IMR-90 (cell line): ENCODE data around the gene SLIT3. TPM values are rescaled to one million over a fixed set of nuclear protein-coding genes. Genes with fewer than 3 reads are reported as not detected.

ENCODE experiments used
- ATAC-seq: fragments of 200-7000 bp; cut with Tn5 transposase; 2 replicates; pipeline ENCODE4 v1.9.1; 2020; ENCODE audit warnings: low read depth, mild to moderate bottlenecking, moderate library complexity
- BruUV-seq: library from RNA; stranded (reverse); fragments of 400-500 nt; replicated peaks from 2 replicates; lab custom pipeline; 2021; lab: Mats Ljungman, UMichigan
- CTCF ChIA-PET: fragments of 300-600 bp; formaldehyde crosslinking; extraction: SDS; loops from one replicate; lab custom pipeline; 2021; ENCODE audit warnings: antibody characterized with exemption; lab: Yijun Ruan, JAX
- POLR2A ChIA-PET: fragments of 300-600 bp; sonication (Branson Sonifier 250); formaldehyde crosslinking; loops from one replicate; lab custom pipeline; 2022; ENCODE audit warnings: antibody characterized with exemption; ENCODE audit not compliant: unreplicated experiment; lab: Charles Lee
- DNase-seq: peaks from one replicate; pipeline ENCODE4 v3.0.0; 2013
- H2AFZ ChIP-seq: replicated peaks from 2 replicates; pipeline ENCODE3; 2013; ENCODE audit warnings: low read length, mild to moderate bottlenecking; ENCODE audit not compliant: poor library complexity
- H2AK5ac ChIP-seq: 2 replicates; pipeline ENCODE4 v1.6.1; 2013; ENCODE audit warnings: low read depth, low read length, inconsistent platforms
- H2AK9ac ChIP-seq: replicated peaks from 2 replicates; pipeline ENCODE3; 2013; ENCODE audit warnings: mild to moderate bottlenecking, low read depth, low read length, moderate library complexity; ENCODE audit not compliant: poor library complexity
- H2BK120ac ChIP-seq: 2 replicates; pipeline ENCODE4 v1.6.1; 2013; ENCODE audit warnings: low read depth, low read length, inconsistent platforms
- H2BK15ac ChIP-seq: 3 replicates; pipeline ENCODE4 v1.6.1; 2013; ENCODE audit warnings: low read depth, low read length, inconsistent platforms
- H2BK20ac ChIP-seq: 2 replicates; pipeline ENCODE4 v1.6.1; 2013; ENCODE audit warnings: low read depth, mild to moderate bottlenecking, inconsistent platforms, low read length, moderate library complexity
- H2BK5ac ChIP-seq: 2 replicates; pipeline ENCODE4 v1.6.1; 2013; ENCODE audit warnings: mild to moderate bottlenecking, low read depth, low read length, inconsistent platforms; ENCODE audit not compliant: poor library complexity, severe bottlenecking
- H3K14ac ChIP-seq: replicated peaks from 2 replicates; pipeline ENCODE4 v1.6.1; 2013; ENCODE audit warnings: low read depth, low read length, inconsistent platforms
- H3K18ac ChIP-seq: 2 replicates; pipeline ENCODE4 v1.6.1; 2013; ENCODE audit warnings: low read depth, low read length, control low read depth
- H3K23ac ChIP-seq: 2 replicates; pipeline ENCODE4 v1.6.1; 2013; ENCODE audit warnings: low read depth, low read length, inconsistent platforms
- H3K27ac ChIP-seq: 2 replicates; pipeline ENCODE4 v1.5.1; 2013; ENCODE audit warnings: mild to moderate bottlenecking, control low read depth, low read length; ENCODE audit not compliant: insufficient read depth
- H3K27me3 ChIP-seq: 2 replicates; pipeline ENCODE4 v1.6.1; 2013; ENCODE audit warnings: low read length; ENCODE audit not compliant: control insufficient read depth, insufficient read depth
- H3K36me3 ChIP-seq: 2 replicates; pipeline ENCODE4 v1.6.1; 2013; ENCODE audit warnings: low read length, mixed read lengths; ENCODE audit not compliant: control insufficient read depth, insufficient read depth
- H3K4ac ChIP-seq: 2 replicates; pipeline ENCODE4 v1.6.1; 2013; ENCODE audit warnings: low read depth, low read length, inconsistent platforms
- H3K4me1 ChIP-seq: 2 replicates; pipeline ENCODE4 v1.6.1; 2013; ENCODE audit warnings: low read length, mixed read lengths; ENCODE audit not compliant: control insufficient read depth, insufficient read depth
- H3K4me2 ChIP-seq: 2 replicates; pipeline ENCODE4 v1.6.1; 2013; ENCODE audit warnings: low read depth, mild to moderate bottlenecking, control low read depth, low read length, moderate library complexity
- H3K4me3 ChIP-seq: 2 replicates; pipeline ENCODE4 v1.5.1; 2013; ENCODE audit warnings: low read depth, mild to moderate bottlenecking, control low read depth, low read length, moderate library complexity; ENCODE audit not compliant: insufficient read depth
- H3K56ac ChIP-seq: 2 replicates; pipeline ENCODE4 v1.6.1; 2013; ENCODE audit warnings: low read length, inconsistent platforms; ENCODE audit not compliant: insufficient read depth; ENCODE audit errors: extremely low read depth
- H3K79me1 ChIP-seq, 2 experiments: 2 replicates each; pipeline ENCODE4 v1.6.1; 2013; ENCODE audit warnings: low read length in 2 of 2, inconsistent platforms in 1 of 2, low read depth in 1 of 2
- H3K9ac ChIP-seq: 2 replicates; pipeline ENCODE4 v1.6.1; 2013; ENCODE audit warnings: low read depth, low read length, control low read depth
- H3K9me1 ChIP-seq: 2 replicates; pipeline ENCODE4 v1.6.1; 2013; ENCODE audit warnings: low read length, inconsistent platforms; ENCODE audit not compliant: insufficient read depth
- H3K9me3 ChIP-seq: 2 replicates; pipeline ENCODE4 v1.6.1; 2013; ENCODE audit warnings: low read length; ENCODE audit not compliant: control insufficient read depth, insufficient read depth
- H4K20me1 ChIP-seq: 2 replicates; pipeline ENCODE4 v1.6.1; 2013; ENCODE audit warnings: low read length, inconsistent platforms; ENCODE audit not compliant: insufficient read depth
- H4K5ac ChIP-seq: 2 replicates; pipeline ENCODE4 v1.6.1; 2013; ENCODE audit warnings: mild to moderate bottlenecking, low read depth, low read length, control low read depth
- H4K8ac ChIP-seq, 2 experiments: 2 replicates each; pipeline ENCODE4 v1.6.1; 2013; ENCODE audit warnings: low read depth in 2 of 2, low read length in 2 of 2, control low read depth in 1 of 2, inconsistent platforms in 1 of 2
- H4K91ac ChIP-seq: 2 replicates; pipeline ENCODE4 v1.6.1; 2013; ENCODE audit warnings: low read depth, low read length, inconsistent platforms; ENCODE audit not compliant: insufficient read depth
- BHLHE40 ChIP-seq: fragments of 150-350 bp; IDR thresholded peaks from 2 replicates; pipeline ENCODE4 v1.6.1; 2016; ENCODE audit warnings: mild to moderate bottlenecking, low read depth, low read length
- CEBPB ChIP-seq: IDR thresholded peaks from 2 replicates; pipeline ENCODE4 v1.6.1; 2012; ENCODE audit warnings: low read depth, low read length, improper control_type of control experiment
- CHD1 ChIP-seq: IDR thresholded peaks from 2 replicates; pipeline ENCODE4 v1.6.1; 2012; ENCODE audit warnings: low read depth, low read length, improper control_type of control experiment
- CTCF ChIP-seq: conservative IDR thresholded peaks from 2 replicates; pipeline ENCODE4 v1.5.1; 2012; ENCODE audit warnings: mild to moderate bottlenecking, low read depth, low read length, improper control_type of control experiment
- ELK1 ChIP-seq: fragments of 150-350 bp; IDR thresholded peaks from 2 replicates; pipeline ENCODE4 v1.6.1; 2016; ENCODE audit warnings: low read depth, mild to moderate bottlenecking, low read length, moderate library complexity, borderline replicate concordance
- MAFK ChIP-seq: IDR thresholded peaks from 2 replicates; pipeline ENCODE4 v1.6.1; 2012; ENCODE audit warnings: low read depth, low read length, improper control_type of control experiment
- MAZ ChIP-seq: IDR thresholded peaks from 2 replicates; pipeline ENCODE4 v1.6.1; 2012; ENCODE audit warnings: low read depth, mild to moderate bottlenecking, low read length, improper control_type of control experiment, moderate library complexity, borderline replicate concordance
- NFE2L2 ChIP-seq: fragments of 150-350 bp; IDR thresholded peaks from 2 replicates; pipeline ENCODE4 v1.6.1; 2016; ENCODE audit warnings: low read depth, mild to moderate bottlenecking, low read length
- POLR2A ChIP-seq: IDR thresholded peaks from 2 replicates; pipeline ENCODE4 v1.6.1; 2012; ENCODE audit warnings: mild to moderate bottlenecking, low read depth, low read length
- RCOR1 ChIP-seq: IDR thresholded peaks from 2 replicates; pipeline ENCODE4 v1.6.1; 2012; ENCODE audit warnings: mild to moderate bottlenecking, low read length, improper control_type of control experiment; ENCODE audit not compliant: insufficient replicate concordance
- SMC3 ChIP-seq: fragments of 150-350 bp; IDR thresholded peaks from 2 replicates; pipeline ENCODE4 v1.6.1; 2016; ENCODE audit warnings: low read depth, mild to moderate bottlenecking, antibody characterized with exemption, low read length, moderate library complexity
- USF2 ChIP-seq: fragments of 150-350 bp; IDR thresholded peaks from 2 replicates; pipeline ENCODE4 v1.6.1; 2017; ENCODE audit warnings: mild to moderate bottlenecking, antibody characterized with exemption, low read length, low read depth
- WGBS, 2 experiments: methylation state at CpG; one replicate each; pipeline versions ENCODE4 v1.1.5 to v1.1.7; 2013; ENCODE audit warnings: missing lambda C conversion rate in 2 of 2; ENCODE audit not compliant: insufficient read length in 1 of 2; ENCODE audit errors: extremely low coverage in 2 of 2; 5-methylcytosine and 5-hydroxymethylcytosine counted together
- dilution Hi-C: fragments of 300-500 bp; cut with HindIII; formaldehyde crosslinking; loops from one replicate; pipeline ENCODE4 v1.14.3; 2018; ENCODE audit warnings: low sequenced_read_pairs; ENCODE audit not compliant: unreplicated experiment
- in situ Hi-C: fragments of 300-500 bp; cut with MboI; formaldehyde crosslinking; loops from 3 replicates; pipeline ENCODE4 v1.14.3; 2019; ENCODE audit warnings: low sequenced_read_pairs, inconsistent platforms, mixed read lengths
- intact Hi-C: fragments of 100-400 bp; cut with micrococcal nuclease; formaldehyde crosslinking; loops from 2 replicates; pipeline ENCODE4 v1.10.0; 2022
- polyA plus RNA-seq, 3 experiments: library from polyadenylated mRNA; depleted of rRNA; stranded (reverse); fragments of >200 nt; gene quantifications; 2 replicates each; pipeline ENCODE4 v1.2.3, GENCODE V29; 2012; ENCODE audit warnings: low replicate concordance in 1 of 3
- total RNA-seq: library from RNA; depleted of rRNA; stranded (reverse); fragments of >200 nt; gene quantifications from 2 replicates; pipeline ENCODE4 v1.2.3, GENCODE V29; 2012

The SLIT3 gene
- total and polyA plus RNA-seq, 2 of the 4 experiments (the other 2 are of a cell fraction): 0.18 to 0.50 TPM

GRCh38 chr5:168843277-168844015 lies 457.5 kb downstream of the SLIT3 start:
- no peaks in the 10 kb centered on the region for H4K20me1 ChIP-seq
- ChIA-PET CTCF (interaction anchor here (0.6 kb wide), 1 partner anchor 10 kb away, joined by 3 read pairs; no protein-coding TSS in a partner anchor), POLR2A (no interaction called here)
- H3K23ac ChIP-seq: no peak overlapping the region
- BruUV-seq: no TSS peak
- H4K8ac ChIP-seq: no peak overlapping the region
- H3K18ac ChIP-seq: no peak overlapping the region
- intact Hi-C loops: no loop called here
- H3K4me3 ChIP-seq: no peak overlapping the region
- H2BK5ac ChIP-seq: no peak overlapping the region
- TF ChIP-seq POLR2A (no peak), RCOR1 (no peak), CEBPB (no peak), ELK1 (no peak), CHD1 (no peak), USF2 (no peak), BHLHE40 (no peak), NFE2L2 (no peak), SMC3 (no peak), MAFK (no peak), MAZ (no peak), CTCF (no peak)
- no peak for ATAC-seq
- no peak overlapping the region for H2BK15ac ChIP-seq
- H3K4me1 ChIP-seq: no peaks in the 10 kb centered on the region
- H4K5ac ChIP-seq: no peak overlapping the region
- H3K14ac ChIP-seq: no peak overlapping the region
- no peak overlapping the region for H3K9ac ChIP-seq
- H3K4ac ChIP-seq: no peak overlapping the region
- no CpG with 5 or more reads among the region's 7 CpGs for WGBS, 2 experiments
- no peaks in the 10 kb centered on the region for H3K36me3 ChIP-seq
- no peak overlapping the region for H2BK120ac ChIP-seq
- no peaks in the 10 kb centered on the region for H3K9me3 ChIP-seq
- dilution Hi-C loops: no loop called here
- H3K27me3 ChIP-seq: no peaks in the 10 kb centered on the region; the same call in none of the 2 replicates
- no peak overlapping the region for H2AK5ac ChIP-seq
- no peak overlapping the region for H3K56ac ChIP-seq
- no peak overlapping the region for H3K27ac ChIP-seq
- no peaks in the 10 kb centered on the region for H3K79me1 ChIP-seq
- H3K4me2 ChIP-seq: no peak overlapping the region
- DNase-seq: no peak
- no peak overlapping the region for H2BK20ac ChIP-seq
- H2AFZ ChIP-seq: no peak overlapping the region
- in situ Hi-C loops: no loop called here
- H4K91ac ChIP-seq: no peak overlapping the region
- H2AK9ac ChIP-seq: no peak overlapping the region
- H3K9me1 ChIP-seq: no peaks in the 10 kb centered on the region
